Transverse colon (tissue), 4 donors: Measurements from ENCODE around the gene CSGALNACT2.

Experiments used
- POLR2A ChIP-seq: fragments of 450-650 bp; IDR thresholded peaks from one replicate; pipeline ENCODE4 v1.6.1; 2016; ENCODE audit warnings: antibody characterized with exemption, mild to moderate bottlenecking, moderate library complexity
- POLR2AphosphoS5 ChIP-seq, 3 donors: sonication (generic); formaldehyde crosslinking; IDR thresholded peaks; one replicate each; pipeline ENCODE4 v1.6.1; 2016; ENCODE audit warnings: antibody characterized with exemption in 3 of 3
- TF ChIP-seq, protein P1 (sequence below), 5 experiments: fragments of 200-600 bp in 3 of 5; fragments of 450-650 bp in 2 of 5; sonication (generic) in 3 of 5; IDR thresholded peaks; 1 replicate in 2 of 5; 2 replicates in 3 of 5; pipeline ENCODE4 v1.5.1; 2016 to 2017; ENCODE audit warnings: antibody characterized with exemption in 5 of 5, inconsistent platforms in 3 of 5, mild to moderate bottlenecking in 2 of 5, moderate library complexity in 1 of 5

DNA sequence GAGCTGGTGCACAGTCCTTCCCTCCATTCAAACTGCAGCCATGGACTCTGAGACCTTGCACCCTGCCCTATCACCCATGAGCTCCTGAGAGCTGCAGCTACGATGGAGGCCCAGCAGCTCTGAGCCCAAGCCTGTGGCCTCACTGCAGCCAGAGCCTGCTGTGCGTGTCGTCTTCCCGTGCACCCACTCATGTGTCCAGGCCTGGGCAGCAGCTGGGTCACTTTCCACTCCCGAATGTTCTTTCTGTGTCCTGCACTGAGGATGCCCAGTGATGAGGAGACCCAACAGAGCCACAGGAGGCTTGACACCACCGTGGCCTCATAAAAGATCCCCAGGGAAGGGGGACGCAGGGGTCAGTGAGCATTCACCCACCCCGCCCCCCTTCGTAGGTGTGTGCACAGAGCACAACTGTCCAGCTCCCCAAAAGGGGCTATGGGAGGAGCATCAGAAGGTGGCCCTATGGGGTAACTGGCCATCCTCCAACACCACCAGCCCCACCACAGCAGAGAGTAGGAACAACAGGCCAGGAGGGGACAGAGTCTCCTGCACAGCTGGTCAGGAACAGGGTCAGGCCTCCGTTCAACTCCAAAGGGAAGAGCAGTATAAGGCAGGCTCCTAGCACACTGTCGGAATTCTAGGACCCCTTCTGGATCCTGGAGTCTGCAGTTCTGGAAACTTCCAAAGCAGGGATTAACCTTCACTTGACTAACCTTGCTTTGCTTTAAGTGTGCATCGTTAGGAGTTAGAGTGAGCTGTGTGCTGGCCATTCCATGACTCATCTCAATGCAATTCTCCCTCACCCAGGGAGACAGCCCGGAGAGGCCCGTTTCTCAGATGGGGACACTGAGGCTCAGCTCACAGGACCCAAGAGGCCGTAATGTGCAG lies 76.1 kb downstream of the CSGALNACT2 start:
- no peak for TF ChIP-seq POLR2A
- TF ChIP-seq POLR2AphosphoS5 (IDR thresholded peaks at IDR 0.05), result no peak
- TF ChIP-seq, protein P1, sequence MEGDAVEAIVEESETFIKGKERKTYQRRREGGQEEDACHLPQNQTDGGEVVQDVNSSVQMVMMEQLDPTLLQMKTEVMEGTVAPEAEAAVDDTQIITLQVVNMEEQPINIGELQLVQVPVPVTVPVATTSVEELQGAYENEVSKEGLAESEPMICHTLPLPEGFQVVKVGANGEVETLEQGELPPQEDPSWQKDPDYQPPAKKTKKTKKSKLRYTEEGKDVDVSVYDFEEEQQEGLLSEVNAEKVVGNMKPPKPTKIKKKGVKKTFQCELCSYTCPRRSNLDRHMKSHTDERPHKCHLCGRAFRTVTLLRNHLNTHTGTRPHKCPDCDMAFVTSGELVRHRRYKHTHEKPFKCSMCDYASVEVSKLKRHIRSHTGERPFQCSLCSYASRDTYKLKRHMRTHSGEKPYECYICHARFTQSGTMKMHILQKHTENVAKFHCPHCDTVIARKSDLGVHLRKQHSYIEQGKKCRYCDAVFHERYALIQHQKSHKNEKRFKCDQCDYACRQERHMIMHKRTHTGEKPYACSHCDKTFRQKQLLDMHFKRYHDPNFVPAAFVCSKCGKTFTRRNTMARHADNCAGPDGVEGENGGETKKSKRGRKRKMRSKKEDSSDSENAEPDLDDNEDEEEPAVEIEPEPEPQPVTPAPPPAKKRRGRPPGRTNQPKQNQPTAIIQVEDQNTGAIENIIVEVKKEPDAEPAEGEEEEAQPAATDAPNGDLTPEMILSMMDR (IDR thresholded peaks at IDR 0.05), result no peak
